Panc1 (cell line): Measurements from ENCODE around the gene TSPAN7.

Experiments used
- CTCF ChIP-seq: fragments of 450-650 bp; IDR thresholded peaks from 2 replicates; pipeline ENCODE4 v1.5.1; 2017; ENCODE audit warnings: mild to moderate bottlenecking
- REST ChIP-seq, 2 experiments: IDR thresholded peaks; 2 replicates each; pipeline ENCODE4 v1.6.1; 2011 to 2012; ENCODE audit warnings: low read depth in 2 of 2, control low read depth in 1 of 2, low read length in 1 of 2, mild to moderate bottlenecking in 1 of 2, moderate library complexity in 1 of 2; ENCODE audit not compliant: insufficient read depth in 1 of 2
- SIN3A ChIP-seq: IDR thresholded peaks from 2 replicates; pipeline ENCODE4 v1.6.1; 2012; ENCODE audit warnings: low read depth, mild to moderate bottlenecking, low read length, moderate library complexity, borderline replicate concordance; ENCODE audit not compliant: insufficient read depth
- TCF7L2 ChIP-seq: IDR thresholded peaks from 2 replicates; pipeline ENCODE4 v1.6.1; 2011; ENCODE audit warnings: mild to moderate bottlenecking, low read depth, low read length, inconsistent platforms

- TF ChIP-seq CTCF (no peak), SIN3A (no peak), TCF7L2 (no peak), REST (IDR thresholded peaks at IDR 0.05; ENCODE audit: insufficient read depth in 1 of 2, low read depth in 2 of 2, low read length in 1 of 2) (no peak)
Measured at GRCh38 chrX:38649674-38650647, 88.6 kb downstream of the TSPAN7 start.
